Measurements from ENCODE around the gene NYAP2. TPM values are rescaled to one million over a fixed set of nuclear protein-coding genes. Genes with fewer than 3 reads are reported as not detected.

NYAP2 gene
- total RNA-seq, 1 donor from 2014 or later = not detected

GRCh38 chr2:225616372-225616771 lies 216.9 kb downstream of the NYAP2 start:
- intact Hi-C loops (cut with micrococcal nuclease) = no loop called here

- intact Hi-C loops (cut with micrococcal nuclease) = no loop called here
These were observed 217.3 kb downstream of the NYAP2 start for GRCh38 chr2:225616848-225617247.

- intact Hi-C loops (cut with micrococcal nuclease) = no loop called here
These were observed 220.7 kb downstream of the NYAP2 start for GRCh38 chr2:225620227-225620626.

- intact Hi-C loops (cut with micrococcal nuclease) = no loop called here
These were observed 231.5 kb downstream of the NYAP2 start for GRCh38 chr2:225630824-225631533.

GRCh38 chr2:225632351-225632750 lies 232.8 kb downstream of the NYAP2 start:
- intact Hi-C loops (cut with micrococcal nuclease) = no loop called here

- intact Hi-C loops (cut with micrococcal nuclease) = no loop called here
These were observed 237.0 kb downstream of the NYAP2 start for GRCh38 chr2:225636558-225636957.

- intact Hi-C loops (cut with micrococcal nuclease) = no loop called here
These were observed 237.7 kb downstream of the NYAP2 start for GRCh38 chr2:225637259-225637658.

- intact Hi-C loops (cut with micrococcal nuclease) = no loop called here
These were observed 241.0 kb downstream of the NYAP2 start for GRCh38 chr2:225640550-225640949.

- intact Hi-C loops (cut with micrococcal nuclease) = no loop called here
These were observed 249.8 kb downstream of the NYAP2 start for GRCh38 chr2:225649274-225649673.

GRCh38 chr2:225650041-225650440 lies 250.5 kb downstream of the NYAP2 start:
- intact Hi-C loops (cut with micrococcal nuclease) = loop anchor here (10.0 kb wide), 1 partner anchor 875 kb away; no protein-coding TSS in a partner anchor

- intact Hi-C loops (cut with micrococcal nuclease) = loop anchor here (1.0 to 10.0 kb wide), 11 partner anchors 196 to 1666 kb away; no protein-coding TSS in a partner anchor
These were observed 261.0 kb downstream of the NYAP2 start for GRCh38 chr2:225660262-225661131.

GRCh38 chr2:225662101-225662500 lies 262.6 kb downstream of the NYAP2 start:
- intact Hi-C loops (cut with micrococcal nuclease) = loop anchor here (10.0 kb wide), 6 partner anchors 197 to 1667 kb away; no protein-coding TSS in a partner anchor

- intact Hi-C loops (cut with micrococcal nuclease) = loop anchor here (5.0 to 10.0 kb wide), 8 partner anchors 203 to 1673 kb away; no protein-coding TSS in a partner anchor
These were observed 267.9 kb downstream of the NYAP2 start for GRCh38 chr2:225667445-225667844.

- intact Hi-C loops (cut with micrococcal nuclease) = loop anchor here (1.0 to 10.0 kb wide), 12 partner anchors 204 to 1674 kb away; no protein-coding TSS in a partner anchor
These were observed 269.2 kb downstream of the NYAP2 start for GRCh38 chr2:225668606-225669266.

GRCh38 chr2:225670111-225670974 lies 270.8 kb downstream of the NYAP2 start:
- intact Hi-C loops (cut with micrococcal nuclease) = no loop called here

GRCh38 chr2:225678792-225679191 lies 279.3 kb downstream of the NYAP2 start:
- intact Hi-C loops (cut with micrococcal nuclease) = no loop called here

GRCh38 chr2:225683258-225683657 lies 283.7 kb downstream of the NYAP2 start:
- intact Hi-C loops (cut with micrococcal nuclease) = no loop called here

- intact Hi-C loops (cut with micrococcal nuclease) = no loop called here
These were observed 290.6 kb downstream of the NYAP2 start for GRCh38 chr2:225690153-225690552.

- intact Hi-C loops (cut with micrococcal nuclease) = no loop called here
These were observed 292.2 kb downstream of the NYAP2 start for GRCh38 chr2:225691711-225692110.

GRCh38 chr2:225693259-225693658 lies 293.7 kb downstream of the NYAP2 start:
- intact Hi-C loops (cut with micrococcal nuclease) = no loop called here

- intact Hi-C loops (cut with micrococcal nuclease) = no loop called here
These were observed 295.2 kb downstream of the NYAP2 start for GRCh38 chr2:225694664-225695063.

Measured in T-helper 1 cell treated with Interleukin-12 subunit alpha and Interleukin-12 subunit beta and Interleukin-4 antibody, amounts not matched to agents 30 ng/mL and 1 ng/mL, for 36 hours (primary cell).